ENCODE measurements around the gene SLFN13.

Gene SLFN13

GRCh38 chr17:35491417-35491816 is 42.9 kb upstream of the SLFN13 start:
- TF ChIP-seq CTCF (IDR thresholded peaks at IDR 0.05; ENCODE audit: low read depth, low read length) (no peak), EZH2phosphoT487 (IDR thresholded peaks at IDR 0.05; ENCODE audit: low read depth) (no peak)
- Histone ChIP-seq H4K20me1 (ENCODE audit: insufficient read depth, low read length) (no peaks in the 10 kb centered on the region), H3K36me3 (replicated peaks; ENCODE audit: low read depth, low read length) (no peaks in the 10 kb centered on the region), H3K27ac (ENCODE audit: low read length) (no peak overlapping the region), H3K4me2 (ENCODE audit: low read length) (no peak overlapping the region), H3K27me3 (ENCODE audit: low read depth, low read length) (peaks cover 21% of the 10 kb centered on the region), H2AFZ (ENCODE audit: low read depth, low read length) (no peak overlapping the region), H3K79me2 (ENCODE audit: low read length) (no peaks in the 10 kb centered on the region), H3K9ac (ENCODE audit: low read length) (no peak overlapping the region), H3K4me3 (ENCODE audit: low read length) (no peak overlapping the region), H3K9me3 (ENCODE audit: insufficient read depth, low read length) (no peaks in the 10 kb centered on the region), H3K4me1 (ENCODE audit: low read length) (no peaks in the 10 kb centered on the region)

- Histone ChIP-seq H3K79me2 (ENCODE audit: low read length) (no peaks in the 10 kb centered on the region), H3K9me3 (ENCODE audit: insufficient read depth, low read length) (no peaks in the 10 kb centered on the region), H3K4me1 (ENCODE audit: low read length) (no peaks in the 10 kb centered on the region), H3K4me2 (ENCODE audit: low read length) (no peak overlapping the region), H2AFZ (ENCODE audit: low read depth, low read length) (no peak overlapping the region), H3K27me3 (ENCODE audit: low read depth, low read length) (peaks cover 29% of the 10 kb centered on the region), H3K9ac (ENCODE audit: low read length) (no peak overlapping the region), H3K4me3 (ENCODE audit: low read length) (no peak overlapping the region), H3K27ac (ENCODE audit: low read length) (no peak overlapping the region), H3K36me3 (replicated peaks; ENCODE audit: low read depth, low read length) (no peaks in the 10 kb centered on the region), H4K20me1 (ENCODE audit: insufficient read depth, low read length) (no peaks in the 10 kb centered on the region)
- TF ChIP-seq CTCF (IDR thresholded peaks at IDR 0.05; ENCODE audit: low read depth, low read length) (no peak), EZH2phosphoT487 (IDR thresholded peaks at IDR 0.05; ENCODE audit: low read depth) (no peak)
These were observed 41.4 kb upstream of the SLFN13 start for GRCh38 chr17:35489944-35490343.

GRCh38 chr17:35488991-35489390 is 40.4 kb upstream of the SLFN13 start:
- H3K9ac ChIP-seq (ENCODE audit: low read length): no peak overlapping the region
- H2AFZ ChIP-seq (ENCODE audit: low read depth, low read length): no peak overlapping the region
- H3K79me2 ChIP-seq (ENCODE audit: low read length): no peaks in the 10 kb centered on the region
- no peaks in the 10 kb centered on the region for H3K4me1 ChIP-seq (ENCODE audit: low read length)
- no peaks in the 10 kb centered on the region for H3K36me3 ChIP-seq (replicated peaks; ENCODE audit: low read depth, low read length)
- H3K4me3 ChIP-seq (ENCODE audit: low read length): no peak overlapping the region
- H3K27me3 ChIP-seq (ENCODE audit: low read depth, low read length): peaks cover 36% of the 10 kb centered on the region
- H4K20me1 ChIP-seq (ENCODE audit: insufficient read depth, low read length): no peaks in the 10 kb centered on the region
- H3K9me3 ChIP-seq (ENCODE audit: insufficient read depth, low read length): no peaks in the 10 kb centered on the region
- no peak overlapping the region for H3K27ac ChIP-seq (ENCODE audit: low read length)
- TF ChIP-seq CTCF (IDR thresholded peaks at IDR 0.05; ENCODE audit: low read depth, low read length) (no peak), EZH2phosphoT487 (IDR thresholded peaks at IDR 0.05; ENCODE audit: low read depth) (no peak)
- H3K4me2 ChIP-seq (ENCODE audit: low read length): no peak overlapping the region

GRCh38 chr17:35486920-35487732 is 38.6 kb upstream of the SLFN13 start:
- TF ChIP-seq EZH2phosphoT487 (IDR thresholded peaks at IDR 0.05; ENCODE audit: low read depth) (no peak), CTCF (IDR thresholded peaks at IDR 0.05; ENCODE audit: low read depth, low read length) (no peak)
- H3K4me3 ChIP-seq (ENCODE audit: low read length): no peak overlapping the region
- H3K36me3 ChIP-seq (replicated peaks; ENCODE audit: low read depth, low read length): no peaks in the 10 kb centered on the region
- H3K79me2 ChIP-seq (ENCODE audit: low read length): no peaks in the 10 kb centered on the region
- no peaks in the 10 kb centered on the region for H3K4me1 ChIP-seq (ENCODE audit: low read length)
- H3K27ac ChIP-seq (ENCODE audit: low read length): no peak overlapping the region
- H3K9ac ChIP-seq (ENCODE audit: low read length): no peak overlapping the region
- H3K4me2 ChIP-seq (ENCODE audit: low read length): no peak overlapping the region
- no peak overlapping the region for H2AFZ ChIP-seq (ENCODE audit: low read depth, low read length)
- no peaks in the 10 kb centered on the region for H3K9me3 ChIP-seq (ENCODE audit: insufficient read depth, low read length)
- peaks cover 26% of the 10 kb centered on the region for H3K27me3 ChIP-seq (ENCODE audit: low read depth, low read length)
- H4K20me1 ChIP-seq (ENCODE audit: insufficient read depth, low read length): no peaks in the 10 kb centered on the region
